GM12864 (cell line): ENCODE results near the gene WASL.

Experiments used
- DNase-seq: peaks from one replicate; pipeline ENCODE4 v3.0.0-alpha.2; 2011; ENCODE audit warnings: low read depth
- H3K4me3 ChIP-seq: 2 replicates; pipeline ENCODE4 v1.5.1; 2011; ENCODE audit warnings: mild to moderate bottlenecking, low read depth, low read length, control low read depth
- CTCF ChIP-seq: IDR thresholded peaks from 2 replicates; pipeline ENCODE4 v1.5.1; 2011; ENCODE audit warnings: low read depth, mild to moderate bottlenecking, moderate library complexity, low read length, control low read depth, inconsistent platforms; ENCODE audit errors: missing control alignments

Gene WASL

GRCh38 chr7:123715799-123716198 is 33.0 kb downstream of the WASL start:
- H3K4me3 ChIP-seq = no peak overlapping the region
- DNase-seq = no peak
- no peak for TF ChIP-seq CTCF

GRCh38 chr7:123715198-123715597 is 33.6 kb downstream of the WASL start:
- no peak overlapping the region for H3K4me3 ChIP-seq
- DNase-seq = no peak
- no peak for TF ChIP-seq CTCF

- no peak for TF ChIP-seq CTCF
- no peak overlapping the region for H3K4me3 ChIP-seq
- DNase-seq = no peak
These were observed 34.3 kb downstream of the WASL start for GRCh38 chr7:123714296-123715080.

GRCh38 chr7:123712619-123713018 is 36.2 kb downstream of the WASL start:
- no peak for DNase-seq
- TF ChIP-seq CTCF = no peak
- no peak overlapping the region for H3K4me3 ChIP-seq

- no peak overlapping the region for H3K4me3 ChIP-seq
- no peak for TF ChIP-seq CTCF
These were observed 36.9 kb downstream of the WASL start for GRCh38 chr7:123711832-123712293.

GRCh38 chr7:123710683-123711082 is 38.1 kb downstream of the WASL start:
- no peak for DNase-seq
- no peak overlapping the region for H3K4me3 ChIP-seq
- no peak for TF ChIP-seq CTCF

More at GRCh38 chr7:123711832-123712293, 36.9 kb downstream of the WASL start:
- DNase-seq = no peak

- H3K4me3 ChIP-seq = no peak overlapping the region
- no peak for TF ChIP-seq CTCF
- DNase-seq = no peak
These were observed 39.3 kb downstream of the WASL start for GRCh38 chr7:123709525-123709924.
